Dedifferentiated amniotic fluid mesenchymal stem cell (primary cell): ENCODE measurements around the gene OOSP2.

ENCODE experiments used
- DNase-seq: peaks from one replicate; pipeline ENCODE4 v3.0.0-alpha.2; 2016; ENCODE audit errors: extremely low spot score

OOSP2 gene

GRCh38 chr11:60078745-60079144 is 38.5 kb downstream of the OOSP2 start:
- no peak for DNase-seq

GRCh38 chr11:60080535-60080934 is 40.3 kb downstream of the OOSP2 start:
- DNase-seq, result no peak

- no peak for DNase-seq
These were observed 44.5 kb downstream of the OOSP2 start for GRCh38 chr11:60084631-60085273.

GRCh38 chr11:60085909-60086308 is 45.7 kb downstream of the OOSP2 start:
- no peak for DNase-seq

- DNase-seq, result no peak
These were observed 47.0 kb downstream of the OOSP2 start for GRCh38 chr11:60087239-60087638.

GRCh38 chr11:60088364-60088763 is 48.2 kb downstream of the OOSP2 start, which contains the start of gene MS4A2:
Gene MS4A2 (plus strand): TSS chr11:60088664. CDS start chr11:60088766, 102 bp downstream.
- no peak for DNase-seq

GRCh38 chr11:60095477-60096120 is 55.4 kb downstream of the OOSP2 start:
- DNase-seq, result no peak

GRCh38 chr11:60097189-60097588 is 57.0 kb downstream of the OOSP2 start:
- DNase-seq, result no peak
